ENCODE data around the gene TMC8.

DNA sequence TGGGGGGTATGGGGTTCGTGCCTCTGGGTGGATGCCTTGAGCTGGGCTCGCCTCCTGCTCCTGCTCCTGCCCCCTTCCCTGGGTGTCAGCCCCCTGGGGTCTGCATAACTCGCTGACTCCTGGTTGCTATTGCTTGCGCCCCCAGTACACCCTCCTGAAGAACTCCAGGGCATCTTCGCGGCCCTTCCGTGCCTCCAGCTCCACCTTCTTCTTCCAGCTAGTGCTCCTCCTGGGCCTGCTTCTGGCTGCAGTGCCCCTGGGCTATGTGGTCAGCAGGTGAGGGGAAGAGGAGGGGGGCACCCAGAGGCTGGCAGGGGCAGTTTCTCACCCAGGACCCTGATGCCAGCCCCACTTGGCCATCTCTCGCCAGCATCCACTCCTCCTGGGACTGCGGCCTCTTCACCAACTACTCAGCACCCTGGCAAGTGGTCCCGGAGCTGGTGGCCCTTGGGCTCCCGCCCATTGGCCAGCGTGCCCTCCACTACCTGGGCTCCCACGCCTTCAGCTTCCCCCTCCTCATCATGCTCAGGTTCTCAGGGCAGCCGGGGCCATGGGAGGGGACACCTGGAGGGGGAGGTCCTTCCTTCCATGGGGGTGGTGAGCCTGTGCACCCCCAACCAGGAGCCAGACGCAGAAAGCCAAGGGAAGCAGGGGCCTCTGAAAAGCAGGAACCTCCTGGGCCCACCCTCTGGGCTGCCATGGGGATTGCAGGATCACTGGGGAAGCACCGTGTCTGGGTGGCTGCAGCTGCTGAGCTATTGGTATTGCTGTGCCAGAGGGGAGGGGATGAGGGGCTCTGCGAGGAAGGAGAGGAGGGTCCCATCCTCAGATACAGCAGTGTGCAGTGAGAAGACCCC, 7.9 kb downstream of the TMC8 start:
- TF ChIP-seq POLR2AphosphoS5 (IDR thresholded peaks at IDR 0.05; ENCODE audit: low read depth, low read length) (no peak), POLR2A (IDR thresholded peaks at IDR 0.05; ENCODE audit: low read depth, low read length) (no peak), SPI1 (IDR thresholded peaks at IDR 0.05; ENCODE audit: low read depth, low read length) (no peak), TAF1 (IDR thresholded peaks at IDR 0.05; ENCODE audit: low read depth, low read length) (no peak)

All from GM12891 (cell line).